ENCODE data around the gene NRAS.

Gene NRAS

DNA sequence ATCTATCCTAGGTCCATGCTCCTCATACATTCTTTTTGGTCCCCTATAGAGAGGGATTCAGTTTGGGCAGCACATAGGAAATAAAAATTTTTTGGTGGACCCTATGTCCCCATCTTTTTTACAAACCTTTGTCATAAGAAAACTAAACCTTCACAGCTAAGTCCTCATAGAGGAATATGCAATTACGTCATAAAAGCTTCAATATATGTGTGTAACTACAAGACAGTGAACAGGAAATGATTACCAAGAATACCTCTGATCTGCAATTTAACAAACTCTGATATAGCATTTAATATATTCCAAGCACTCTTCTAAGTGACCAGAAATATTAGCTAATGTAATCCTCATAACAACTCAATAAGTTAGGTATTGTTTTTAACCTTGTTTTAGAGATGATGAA, 40.5 kb downstream of the NRAS start:
- ATAC-seq (no peak), DNase-seq (no peak)

DNA sequence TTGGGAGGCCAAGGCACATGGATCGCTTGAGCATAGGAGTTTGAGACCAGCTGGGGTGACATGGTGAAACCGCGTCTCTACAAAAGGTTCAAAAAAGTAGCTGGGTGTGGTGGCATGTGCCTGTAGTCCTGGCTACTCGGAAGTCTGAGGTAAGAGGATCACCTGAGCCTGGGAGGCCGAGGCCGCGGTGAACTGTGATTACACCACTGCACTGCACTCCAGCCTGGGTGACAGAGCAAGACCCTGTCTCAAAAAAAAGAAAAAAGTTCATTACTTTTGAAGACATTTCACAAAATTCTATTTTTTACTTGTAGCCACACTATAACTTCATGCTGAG, 44.7 kb downstream of the NRAS start:
- ATAC-seq (no peak), DNase-seq (no peak)

DNA sequence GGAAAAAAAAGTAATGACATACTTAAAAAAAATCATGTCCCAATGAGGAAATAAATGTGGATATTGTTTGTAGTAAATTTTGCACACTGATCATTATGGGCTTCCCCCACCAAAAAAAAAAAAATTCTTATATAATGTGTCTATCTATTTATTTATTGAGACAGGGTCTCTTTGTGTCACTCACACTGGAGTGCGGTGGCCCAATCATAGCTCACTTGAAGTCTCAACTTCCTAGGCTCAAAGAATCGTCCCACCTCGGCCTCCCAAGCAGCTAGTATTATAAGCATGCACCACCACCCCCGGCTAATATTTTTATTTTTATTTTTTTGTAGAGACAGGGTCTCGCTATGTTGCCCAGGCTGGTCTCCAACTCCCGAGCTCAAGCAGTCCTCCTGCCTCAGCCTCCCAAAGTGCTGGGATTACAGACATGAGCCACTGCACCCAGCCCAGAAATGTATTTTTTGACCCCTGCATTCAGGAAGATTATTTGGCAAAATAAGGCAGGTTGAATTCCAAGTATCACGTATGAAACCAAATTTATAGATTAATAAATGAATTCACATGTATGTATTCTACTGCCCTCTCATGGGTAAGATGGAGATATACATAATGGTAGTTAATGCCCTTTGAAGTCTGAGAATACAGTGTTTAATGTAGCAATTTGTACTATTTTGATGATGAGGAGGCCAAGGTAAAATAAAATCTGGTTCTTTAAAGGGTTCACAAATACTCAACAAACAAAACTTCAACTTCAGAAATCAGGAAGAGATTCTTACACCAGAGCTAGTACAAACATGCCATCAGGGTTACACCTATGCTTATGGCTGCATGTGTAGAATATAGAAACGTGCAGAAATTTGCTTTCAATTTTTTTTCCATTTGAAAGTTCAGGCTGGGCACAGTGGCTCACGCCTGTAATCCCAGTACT, 45.3 kb downstream of the NRAS start:
- no peak for DNase-seq
- no peak for ATAC-seq

DNA sequence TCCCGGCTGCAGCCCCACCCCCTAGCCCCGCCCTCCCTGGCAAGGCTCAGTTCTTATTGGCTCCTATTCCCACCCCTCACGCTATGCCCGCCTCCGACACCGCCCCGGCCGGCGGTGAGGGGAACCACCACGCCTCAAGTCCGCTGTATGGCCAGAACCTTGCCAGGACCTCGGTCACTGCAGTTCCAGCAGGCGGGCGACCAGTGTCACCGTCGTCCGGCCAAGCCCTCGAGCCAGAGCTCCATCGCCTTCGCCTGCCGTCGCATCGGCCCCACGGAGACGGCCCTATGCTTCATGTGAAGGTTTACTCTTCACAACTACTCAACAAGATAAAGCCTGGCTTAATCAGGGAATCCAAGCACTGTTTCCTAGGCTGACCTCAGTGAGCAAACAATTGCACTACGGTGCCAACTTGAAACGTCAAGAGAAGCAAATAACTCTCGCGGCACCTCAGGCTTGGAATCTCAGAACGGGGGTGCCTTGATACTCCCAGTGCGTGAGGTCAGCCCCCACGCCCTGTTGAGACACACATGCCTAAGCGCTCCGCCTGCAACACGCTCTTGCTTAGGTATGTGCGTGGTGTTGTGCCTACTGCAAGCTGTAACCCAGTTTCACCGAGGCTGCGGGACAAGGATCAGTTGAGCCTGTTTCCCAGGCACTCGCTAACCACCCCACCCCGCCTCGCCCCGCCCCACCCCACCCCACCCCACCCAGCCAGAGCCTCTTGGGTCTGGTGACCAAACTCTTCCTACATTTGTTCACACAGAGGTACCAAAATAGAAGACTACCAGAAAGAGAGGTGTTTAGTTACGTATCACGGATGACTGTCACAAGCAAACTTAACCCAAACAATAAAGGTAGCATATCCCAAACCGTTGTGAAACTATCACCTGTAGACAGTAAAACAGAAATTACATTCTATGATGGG, 46.2 kb downstream of the NRAS start:
- DNase-seq (peak; percentile 89), ATAC-seq (peak; percentile 98)

DNA sequence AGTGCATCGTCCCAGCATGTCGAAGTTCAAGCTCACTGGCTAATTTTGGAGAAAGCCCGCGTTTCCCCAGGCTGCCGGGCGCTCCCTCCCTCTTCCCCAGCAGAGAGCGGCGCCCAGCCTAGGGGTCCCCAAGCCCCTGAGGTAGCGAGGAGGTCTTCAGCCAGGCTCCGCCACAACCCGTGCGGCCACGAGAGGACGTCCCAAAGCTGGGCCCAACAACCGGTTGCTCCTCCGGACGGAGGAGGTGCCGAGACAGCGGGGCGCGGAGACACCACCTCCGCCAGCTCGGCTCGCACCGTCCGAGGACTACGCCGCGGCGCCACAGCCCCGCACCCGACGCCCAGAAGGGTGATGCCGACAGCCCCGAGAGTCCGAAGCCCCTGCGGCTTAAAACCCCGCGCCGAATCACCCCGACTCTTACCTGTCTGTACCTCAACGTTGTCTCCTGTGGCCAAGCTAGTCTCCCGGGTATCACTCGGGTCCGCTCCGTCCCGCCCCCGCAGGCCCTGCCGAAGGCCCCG, 46.9 kb downstream of the NRAS start, which contains the start of gene DENND2C:
Gene DENND2C (minus strand): TSS at position 488 of the 521 bp plus-strand sequence. CDS start 44,065 bp downstream, outside the sequence.
- peak; percentile 73 for ATAC-seq
- DNase-seq = no peak

DNA sequence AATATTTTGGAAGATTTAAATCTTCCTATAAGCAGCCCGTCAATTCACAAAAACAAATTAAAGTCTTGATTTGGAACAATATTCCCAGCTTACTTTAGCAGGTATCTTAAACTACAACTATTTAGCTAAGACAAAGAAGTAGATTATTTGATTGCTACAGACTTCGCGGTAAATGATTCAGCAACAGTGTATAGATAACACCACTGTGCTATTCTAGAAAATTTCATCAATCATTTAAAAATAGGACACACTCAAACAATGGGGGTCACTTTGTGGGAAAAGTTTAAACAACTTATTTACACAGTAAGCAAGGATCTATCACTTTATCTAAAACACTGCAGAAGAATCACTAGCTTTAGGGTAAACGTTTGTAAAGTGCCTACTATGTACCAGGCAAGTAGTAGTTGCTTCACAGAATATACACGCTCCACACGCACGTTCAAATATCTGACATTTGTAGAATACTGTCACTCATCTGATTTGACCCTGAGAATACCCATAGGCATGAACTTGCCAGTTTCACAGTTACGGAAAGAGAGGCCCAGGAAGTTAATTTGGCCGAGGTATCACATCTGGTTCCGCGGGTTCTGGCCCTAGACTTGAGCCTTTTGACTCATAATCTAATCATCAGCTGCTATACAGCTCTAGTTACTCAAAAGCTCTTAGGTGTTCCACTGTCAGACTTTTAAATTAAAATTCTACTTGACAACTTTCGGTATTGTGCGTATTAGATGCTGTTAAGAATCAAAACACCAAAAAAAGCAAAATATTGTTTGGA, 47.6 kb downstream of the NRAS start:
- DNase-seq = peak; percentile 5
- ATAC-seq = no peak

DNA sequence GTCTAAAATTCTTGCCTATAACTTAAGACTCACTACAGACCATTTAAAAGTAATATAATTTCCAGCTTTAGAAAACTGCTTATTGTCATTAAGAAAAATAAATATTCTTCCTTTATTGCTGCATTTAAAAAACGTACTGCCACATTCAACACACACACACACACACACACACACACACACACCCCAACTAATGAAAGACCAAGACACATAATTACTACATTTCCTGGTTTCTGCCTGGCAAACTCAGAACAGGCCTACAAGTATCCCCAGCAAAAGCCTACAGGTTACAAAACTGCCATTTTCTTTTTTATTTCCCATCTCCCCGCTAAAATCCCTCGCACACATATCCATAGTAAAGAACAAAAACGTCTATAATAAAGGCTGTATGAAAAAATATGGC, 48.2 kb downstream of the NRAS start:
- DNase-seq (no peak), ATAC-seq (no peak)

DNA sequence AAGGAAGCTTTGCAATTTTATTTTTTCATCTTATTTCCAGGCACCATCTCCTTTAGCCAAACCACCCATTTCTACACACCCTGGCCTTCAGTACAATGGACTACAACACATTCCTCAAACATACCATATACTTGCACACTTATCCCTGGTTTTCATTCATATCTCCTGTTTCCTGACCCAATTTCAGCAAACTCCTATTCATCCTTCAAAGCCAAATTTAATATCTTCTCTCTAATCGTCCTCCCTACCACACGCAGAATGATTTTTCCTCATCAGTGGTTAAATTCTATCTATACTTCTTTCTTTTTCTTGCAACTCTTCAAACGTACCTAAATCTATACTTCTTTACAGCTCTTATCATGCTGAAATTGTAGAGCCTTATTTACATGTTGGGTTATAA, 49.6 kb downstream of the NRAS start:
- no peak for DNase-seq
- no peak for ATAC-seq

DNA sequence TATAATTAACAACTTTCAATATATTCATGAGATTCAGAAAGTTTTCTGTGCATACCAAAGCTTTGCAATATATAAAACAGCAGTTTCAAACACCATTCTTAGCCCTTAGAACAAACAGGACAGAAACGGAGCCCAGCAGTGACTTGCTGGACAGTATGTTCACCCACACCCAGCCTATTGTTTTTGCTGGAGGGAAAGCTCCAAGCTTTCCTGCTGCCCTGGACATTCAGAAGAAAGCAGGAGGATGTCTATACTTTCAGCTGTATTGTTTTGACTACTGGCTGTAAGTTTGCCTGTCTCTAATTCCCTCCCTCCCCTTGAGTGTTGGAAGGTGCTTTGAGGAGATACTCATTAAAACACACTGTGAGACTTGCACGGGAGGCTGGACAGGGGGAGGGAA, 56.3 kb downstream of the NRAS start:
- ATAC-seq (no peak), DNase-seq (no peak)
